GM21390 (cell line): Measurements from ENCODE around the gene OR2A25.

Experiments
- ATAC-seq: cut with Tn5 transposase; IDR thresholded peaks from one replicate; pipeline ENCODE4 v1.9.1; 2021; ENCODE audit not compliant: unreplicated experiment

Gene OR2A25

DNA sequence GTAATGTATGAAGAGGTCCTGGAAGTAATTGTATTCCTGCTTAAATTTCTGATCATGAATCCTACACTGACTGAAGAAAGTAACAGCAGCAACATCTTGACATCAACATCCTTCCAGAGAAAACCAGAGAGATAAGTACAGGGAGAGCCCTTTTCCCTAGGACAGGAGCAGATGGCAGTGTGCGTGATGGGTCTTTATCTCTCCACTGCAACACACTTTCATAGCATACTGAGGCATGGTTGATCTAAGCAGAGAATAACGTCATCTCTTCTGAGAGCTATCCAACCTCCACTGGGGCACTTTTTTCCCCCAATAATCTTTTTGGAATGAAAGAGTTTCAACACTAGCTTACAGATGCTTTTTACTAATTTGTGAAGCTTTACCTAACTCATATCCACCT lies 342 bp downstream of the OR2A25 start:
- no peak for ATAC-seq

- ATAC-seq: no peak
Observed at GRCh38 chr7:144074374-144074773, 4.8 kb downstream of the OR2A25 start.

GRCh38 chr7:144085978-144086377 lies 16.4 kb downstream of the OR2A25 start, which contains the start of gene OR2A12:
OR2A12 (plus strand) TSS chr7:144086278; CDS start chr7:144095108, 8,830 bp downstream.
- ATAC-seq: no peak

GRCh38 chr7:144086730-144087129 lies 17.1 kb downstream of the OR2A25 start:
- no peak for ATAC-seq

DNA sequence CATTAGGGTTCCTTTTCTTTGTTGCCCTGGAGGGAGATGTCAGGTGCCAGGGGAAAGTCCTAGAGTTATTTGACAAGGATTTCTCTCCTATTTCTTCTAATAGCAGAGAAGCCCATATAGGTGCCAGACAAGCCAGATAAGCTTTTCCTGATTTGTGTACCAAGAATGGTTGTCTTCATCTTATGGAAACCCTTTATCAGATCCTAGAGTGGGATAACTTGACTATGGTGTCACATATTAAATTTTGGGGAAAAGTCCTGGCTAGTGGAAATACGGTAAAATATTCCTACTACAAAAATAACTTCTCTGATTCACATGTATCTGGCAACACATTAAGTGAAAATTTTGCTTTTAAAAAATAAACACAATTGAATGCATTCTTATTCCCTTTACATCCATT lies 17.6 kb downstream of the OR2A25 start:
- ATAC-seq: no peak

DNA sequence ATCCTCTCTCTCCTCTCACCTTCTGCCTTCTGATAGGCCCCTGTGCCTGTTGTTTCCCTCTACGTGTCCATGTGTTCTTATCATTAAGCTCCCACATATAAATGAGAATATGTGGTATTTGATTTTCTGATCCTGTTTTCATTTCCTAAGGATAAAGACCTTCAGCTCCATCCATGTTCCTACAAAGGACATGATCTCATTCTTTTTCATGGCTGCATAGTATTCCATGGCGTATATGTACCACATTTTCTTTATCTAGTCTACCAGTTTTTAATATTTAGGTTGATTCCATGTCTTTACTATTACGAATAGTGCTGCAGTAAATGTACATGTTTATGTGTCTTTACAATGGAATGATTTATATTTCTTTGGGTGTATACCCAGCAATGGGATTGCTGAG lies 21.1 kb downstream of the OR2A25 start:
- no peak for ATAC-seq

GRCh38 chr7:144098776-144099175 lies 29.2 kb downstream of the OR2A25 start:
- ATAC-seq: no peak

DNA sequence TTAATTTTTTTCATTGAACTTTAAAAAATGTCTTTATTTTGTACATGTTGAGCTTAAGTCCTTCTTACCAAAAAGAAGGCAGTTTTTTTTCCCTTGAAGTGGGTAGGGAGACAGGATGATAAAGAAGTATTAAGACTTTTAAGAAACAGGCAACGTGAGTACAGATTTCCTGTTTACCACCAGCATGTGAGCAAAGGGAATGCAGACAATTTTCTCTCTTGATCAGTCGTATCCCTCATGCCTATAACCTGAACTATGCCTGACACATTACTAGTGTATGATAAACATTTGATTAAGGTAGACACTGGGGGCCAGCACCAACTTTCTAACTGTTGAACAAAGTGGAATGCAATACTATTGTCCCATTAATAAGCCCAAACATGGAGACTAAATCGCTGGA lies 31.0 kb downstream of the OR2A25 start:
- ATAC-seq: no peak

- ATAC-seq: no peak
Observed at GRCh38 chr7:144102041-144102440, 32.4 kb downstream of the OR2A25 start.

DNA sequence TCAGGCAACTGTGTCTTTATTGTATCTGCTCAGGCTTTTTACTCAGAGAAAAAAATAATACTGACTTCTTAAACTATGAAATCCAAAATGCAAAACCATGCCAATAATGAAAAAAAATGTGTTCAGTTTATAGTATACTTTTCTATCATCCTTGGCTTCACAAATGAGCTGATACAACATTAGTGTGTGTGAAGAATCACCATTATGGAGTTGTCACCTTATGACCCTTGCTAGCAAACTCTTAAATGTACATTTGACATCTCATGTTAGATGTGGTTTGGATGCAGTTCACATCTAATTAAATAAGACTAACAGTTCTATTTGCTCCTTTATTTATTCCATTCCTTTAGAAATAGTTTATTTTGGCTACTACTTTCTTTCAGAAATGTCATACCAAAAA lies 35.6 kb downstream of the OR2A25 start:
- no peak for ATAC-seq

DNA sequence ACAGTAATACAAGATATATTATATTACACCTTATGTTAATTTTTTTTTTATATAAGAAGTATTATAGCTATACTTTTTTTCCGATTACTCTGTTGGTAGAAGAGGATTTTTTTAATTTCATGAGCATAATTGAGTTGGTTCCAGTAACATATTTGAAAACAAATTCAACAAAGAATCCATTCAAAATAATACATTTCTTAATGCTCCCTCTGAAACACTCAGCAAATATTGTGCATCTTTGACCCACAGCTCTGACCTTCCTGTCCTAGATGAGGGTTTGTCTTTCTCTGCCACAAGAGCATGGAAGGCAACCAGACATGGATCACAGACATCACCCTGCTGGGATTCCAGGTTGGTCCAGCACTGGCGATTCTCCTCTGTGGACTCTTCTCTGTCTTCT lies 39.7 kb downstream of the OR2A25 start, which contains the start of gene OR2A2:
Gene OR2A2, plus strand, starts transcription at position 301 of the 400 bp plus-strand sequence. Its CDS starts 0 bp downstream, at position 301.
- no peak for ATAC-seq

DNA sequence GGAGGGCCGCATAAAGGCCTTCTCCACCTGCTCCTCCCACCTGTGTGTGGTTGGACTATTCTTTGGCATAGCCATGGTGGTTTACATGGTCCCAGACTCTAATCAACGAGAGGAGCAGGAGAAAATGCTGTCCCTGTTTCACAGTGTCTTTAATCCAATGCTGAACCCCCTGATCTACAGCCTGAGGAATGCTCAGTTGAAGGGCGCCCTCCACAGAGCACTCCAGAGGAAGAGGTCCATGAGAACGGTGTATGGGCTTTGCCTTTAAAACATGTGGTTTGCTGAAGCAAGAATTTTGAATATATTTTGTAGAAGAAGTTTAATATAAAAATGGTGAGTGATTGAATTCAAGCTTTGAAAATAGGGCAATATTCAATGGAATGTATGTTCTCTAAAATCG lies 40.7 kb downstream of the OR2A25 start:
- ATAC-seq: no peak

- ATAC-seq: no peak
Observed at GRCh38 chr7:144113651-144114050, 44.0 kb downstream of the OR2A25 start.

DNA sequence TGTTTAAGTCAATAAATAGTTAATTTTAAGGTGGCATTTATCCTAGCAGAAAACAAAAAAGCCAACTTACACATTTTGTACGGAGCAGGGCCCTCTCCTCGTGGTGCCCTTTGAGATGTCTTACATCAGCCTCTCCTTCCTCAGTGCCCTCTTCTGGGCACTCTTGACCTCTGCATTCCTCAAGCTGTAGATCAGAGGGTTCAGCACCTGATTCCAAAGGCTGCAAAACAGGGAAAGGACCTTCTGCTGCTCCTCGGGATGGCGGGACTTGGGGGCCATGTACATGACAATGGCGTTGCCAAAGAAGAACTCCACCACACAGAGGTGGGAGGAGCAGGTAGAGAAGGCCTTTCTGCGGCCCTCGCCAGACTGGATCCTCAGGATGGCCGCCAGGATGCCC lies 48.7 kb downstream of the OR2A25 start:
- ATAC-seq: no peak

DNA sequence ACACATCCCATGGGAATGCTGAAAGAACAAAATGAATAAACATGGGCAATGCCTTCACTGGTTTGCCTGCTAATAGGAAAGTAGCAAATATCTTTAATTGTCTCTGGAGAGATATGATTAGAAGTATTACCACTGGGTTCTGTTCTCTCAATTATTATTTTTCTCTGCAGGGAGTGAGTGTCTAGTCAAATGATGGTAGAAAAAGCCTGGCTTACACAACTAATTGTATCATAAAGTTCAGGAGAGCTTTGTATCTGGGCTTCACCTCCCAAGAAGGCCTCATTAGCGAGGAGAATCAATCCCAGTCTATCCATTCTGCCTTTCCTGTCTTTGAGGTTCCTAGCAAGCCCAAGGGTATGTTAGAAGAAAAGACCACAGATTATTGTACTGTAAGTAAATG lies 53.3 kb downstream of the OR2A25 start, which contains the start of gene OR2A14:
Gene OR2A14, plus strand, starts transcription at position 301 of the 400 bp plus-strand sequence. CDS start 5,937 bp downstream, outside the sequence.
- no peak for ATAC-seq
